ENCODE data around the gene FOSL1.
A peak's percentile ranks its signal among the peaks of the same experiment; 100 is the strongest.

FOSL1 gene

DNA sequence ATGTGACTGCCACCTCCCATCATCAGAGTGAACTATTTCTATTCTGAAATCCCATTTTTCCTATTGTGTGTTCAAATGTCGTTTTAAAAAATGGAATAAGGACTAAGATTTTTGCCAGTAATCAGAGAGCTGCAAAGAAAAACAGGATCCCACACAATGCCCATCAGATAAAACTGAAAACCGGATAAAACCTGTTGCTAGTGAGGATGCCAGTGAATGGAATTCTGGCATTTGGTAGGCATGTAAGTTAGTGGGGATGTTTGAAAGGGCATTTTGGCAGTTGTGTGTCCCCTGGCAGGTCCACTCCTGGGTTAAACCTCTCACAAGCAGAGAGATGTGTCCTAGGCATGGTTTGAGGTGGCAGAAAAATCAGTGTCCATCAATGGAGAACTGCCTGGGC lies 25.2 kb upstream of the FOSL1 start:
- no peak overlapping the region for H2AFZ ChIP-seq (ENCODE audit: low read depth)
- H3K4me1 ChIP-seq (ENCODE audit: low read depth, poor library complexity, severe bottlenecking) = peaks cover 40% of the 10 kb centered on the region
- no peak overlapping the region for H3K4me3 ChIP-seq (IDR thresholded peaks at IDR 0.05; ENCODE audit: insufficient read depth, low read depth, low read length)
- no peak for TF ChIP-seq CTCF (conservative IDR thresholded peaks at IDR 0.05; ENCODE audit: low read depth, low read length)
- no peaks in the 10 kb centered on the region for H4K20me1 ChIP-seq (ENCODE audit: insufficient read depth)
- H3K27ac ChIP-seq = no peak overlapping the region
- no peaks in the 10 kb centered on the region for H3K79me2 ChIP-seq (ENCODE audit: insufficient read depth, low read depth)
- no peak overlapping the region for H3K9ac ChIP-seq
- H3K4me2 ChIP-seq = no peak overlapping the region
- no peaks in the 10 kb centered on the region for H3K27me3 ChIP-seq (ENCODE audit: insufficient read depth, low read depth)
- H3K36me3 ChIP-seq (ENCODE audit: insufficient read depth) = no peaks in the 10 kb centered on the region

- Histone ChIP-seq H3K9ac (no peak overlapping the region), H3K36me3 (ENCODE audit: insufficient read depth) (no peaks in the 10 kb centered on the region), H3K27ac (no peak overlapping the region), H2AFZ (ENCODE audit: low read depth) (no peak overlapping the region), H3K4me1 (ENCODE audit: low read depth, poor library complexity, severe bottlenecking) (peaks cover 26% of the 10 kb centered on the region), H3K4me3 (IDR thresholded peaks at IDR 0.05; ENCODE audit: insufficient read depth, low read depth, low read length) (no peak overlapping the region), H3K27me3 (ENCODE audit: insufficient read depth, low read depth) (no peaks in the 10 kb centered on the region), H3K79me2 (ENCODE audit: insufficient read depth, low read depth) (peaks cover 10% of the 10 kb centered on the region; the same call in 1 of the 2 replicates), H3K4me2 (no peak overlapping the region), H4K20me1 (ENCODE audit: insufficient read depth) (no peaks in the 10 kb centered on the region)
- TF ChIP-seq CTCF (conservative IDR thresholded peaks at IDR 0.05; ENCODE audit: low read depth, low read length) = no peak
Observed at GRCh38 chr11:65922565-65922964, 22.4 kb upstream of the FOSL1 start.

- Histone ChIP-seq H3K9ac (no peak overlapping the region), H3K4me3 (IDR thresholded peaks at IDR 0.05; ENCODE audit: insufficient read depth, low read depth, low read length) (no peak overlapping the region), H3K36me3 (ENCODE audit: insufficient read depth) (no peaks in the 10 kb centered on the region), H4K20me1 (ENCODE audit: insufficient read depth) (no peaks in the 10 kb centered on the region), H3K27ac (no peak overlapping the region), H3K4me2 (no peak overlapping the region), H3K79me2 (ENCODE audit: insufficient read depth, low read depth) (peaks cover 13% of the 10 kb centered on the region; the same call in 1 of the 2 replicates), H2AFZ (ENCODE audit: low read depth) (no peak overlapping the region), H3K4me1 (ENCODE audit: low read depth, poor library complexity, severe bottlenecking) (peaks cover 22% of the 10 kb centered on the region), H3K27me3 (ENCODE audit: insufficient read depth, low read depth) (no peaks in the 10 kb centered on the region)
- TF ChIP-seq CTCF (conservative IDR thresholded peaks at IDR 0.05; ENCODE audit: low read depth, low read length) = no peak
Observed at GRCh38 chr11:65921876-65922275, 21.7 kb upstream of the FOSL1 start.

DNA sequence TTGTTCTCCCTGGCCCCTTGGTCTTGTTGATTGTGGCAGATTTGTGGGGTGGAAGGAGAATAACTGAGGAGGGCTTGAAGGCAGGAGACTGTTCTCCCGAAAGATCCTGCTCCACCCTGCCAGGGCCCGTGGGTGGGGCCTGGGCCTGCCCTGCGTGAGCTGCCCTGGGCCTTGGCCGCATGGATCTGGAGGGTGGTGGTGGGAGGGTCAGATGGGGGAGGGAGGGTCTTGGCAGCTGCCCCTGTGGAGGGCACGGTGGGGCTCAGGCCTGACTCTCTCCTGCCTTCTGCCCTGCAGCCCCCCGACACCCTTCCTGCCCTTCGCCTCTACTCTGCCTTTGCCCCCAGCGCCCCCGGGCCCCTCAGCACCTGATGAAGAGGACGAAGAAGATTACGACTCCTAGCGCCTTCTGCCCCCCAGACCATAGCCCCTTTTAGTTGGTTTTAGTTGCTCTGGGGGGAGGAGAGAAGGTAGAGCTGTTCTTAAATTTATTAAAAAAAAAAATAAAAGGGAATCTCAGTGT lies 20.9 kb upstream of the FOSL1 start:
- Histone ChIP-seq H3K36me3 (ENCODE audit: insufficient read depth) (no peaks in the 10 kb centered on the region), H3K4me2 (peak overlapping the region; percentile 96), H3K4me1 (ENCODE audit: low read depth, poor library complexity, severe bottlenecking) (peaks cover 14% of the 10 kb centered on the region), H3K4me3 (IDR thresholded peaks at IDR 0.05; ENCODE audit: insufficient read depth, low read depth, low read length) (no peak overlapping the region), H2AFZ (ENCODE audit: low read depth) (no peak overlapping the region), H3K9ac (no peak overlapping the region), H4K20me1 (ENCODE audit: insufficient read depth) (no peaks in the 10 kb centered on the region), H3K27ac (no peak overlapping the region), H3K27me3 (ENCODE audit: insufficient read depth, low read depth) (no peaks in the 10 kb centered on the region), H3K79me2 (ENCODE audit: insufficient read depth, low read depth) (peaks cover 13% of the 10 kb centered on the region; the same call in 1 of the 2 replicates)
- TF ChIP-seq CTCF (conservative IDR thresholded peaks at IDR 0.05; ENCODE audit: low read depth, low read length) = no peak
